HG03469 (cell line): ENCODE results near the gene SELPLG.
"Not testable (repeated sequence)": the region's sequence is repeated elsewhere in the genome, so short reads cannot be mapped to it uniquely, and the experiment has no call there.

Source experiments
- ATAC-seq: cut with Tn5 transposase; IDR thresholded peaks from one replicate; pipeline ENCODE4 v1.9.1; 2021; ENCODE audit warnings: mild to moderate bottlenecking, moderate library complexity, moderate number of reproducible peaks; ENCODE audit not compliant: unreplicated experiment

SELPLG gene

DNA sequence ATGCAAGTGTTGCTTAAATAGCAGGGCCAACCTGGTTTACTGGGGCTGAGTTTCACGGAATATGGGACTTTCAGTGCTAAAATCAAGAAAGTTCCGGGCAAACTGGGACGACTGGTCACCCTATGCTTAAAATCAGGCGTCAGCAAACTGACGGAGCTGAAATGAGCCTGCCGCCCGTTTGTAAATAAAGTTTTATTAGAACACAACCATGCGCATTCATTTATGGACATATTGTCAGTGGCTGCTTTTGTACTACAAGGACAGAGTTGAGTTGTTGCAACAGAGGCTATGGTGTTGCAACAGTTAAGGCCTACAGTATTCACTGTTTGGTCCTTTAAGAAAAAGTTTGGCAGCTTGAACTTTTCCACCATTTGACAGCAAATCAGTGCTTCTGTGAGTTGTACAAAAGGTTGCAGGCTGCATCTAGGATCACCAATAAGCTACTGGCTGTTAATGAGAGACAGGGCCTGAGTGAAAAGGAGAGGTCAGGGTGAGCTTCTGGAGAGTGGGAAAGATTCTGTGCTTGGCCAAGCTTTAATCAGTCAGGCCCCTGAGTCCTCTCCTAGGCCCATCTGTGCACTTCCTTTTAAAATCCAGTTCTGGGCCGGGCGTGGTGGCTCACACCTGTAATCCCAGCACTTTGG is 13.3 kb downstream of the SELPLG start:
- ATAC-seq: no peak

GRCh38 chr12:108619369-108620160 is 14.1 kb downstream of the SELPLG start:
- ATAC-seq: no peak

DNA sequence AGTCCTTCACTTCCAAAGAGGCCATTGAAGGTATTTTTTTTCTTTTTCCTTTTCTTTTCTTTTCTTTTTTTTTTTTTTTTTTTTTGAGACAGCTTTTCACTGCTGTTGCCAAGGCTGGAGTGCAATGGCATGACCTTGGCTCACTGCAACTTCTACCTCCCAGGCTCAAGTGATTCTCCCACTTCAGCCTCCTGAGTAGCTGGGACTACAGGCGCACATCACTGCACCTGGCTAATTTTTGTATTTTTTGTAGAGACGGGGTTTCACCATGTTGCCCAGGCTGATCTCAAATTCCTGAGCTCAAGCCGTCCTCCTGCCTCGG is 14.8 kb downstream of the SELPLG start:
- not testable (repeated sequence) for ATAC-seq

GRCh38 chr12:108618079-108618952 is 15.4 kb downstream of the SELPLG start:
- ATAC-seq: peak; percentile 14

DNA sequence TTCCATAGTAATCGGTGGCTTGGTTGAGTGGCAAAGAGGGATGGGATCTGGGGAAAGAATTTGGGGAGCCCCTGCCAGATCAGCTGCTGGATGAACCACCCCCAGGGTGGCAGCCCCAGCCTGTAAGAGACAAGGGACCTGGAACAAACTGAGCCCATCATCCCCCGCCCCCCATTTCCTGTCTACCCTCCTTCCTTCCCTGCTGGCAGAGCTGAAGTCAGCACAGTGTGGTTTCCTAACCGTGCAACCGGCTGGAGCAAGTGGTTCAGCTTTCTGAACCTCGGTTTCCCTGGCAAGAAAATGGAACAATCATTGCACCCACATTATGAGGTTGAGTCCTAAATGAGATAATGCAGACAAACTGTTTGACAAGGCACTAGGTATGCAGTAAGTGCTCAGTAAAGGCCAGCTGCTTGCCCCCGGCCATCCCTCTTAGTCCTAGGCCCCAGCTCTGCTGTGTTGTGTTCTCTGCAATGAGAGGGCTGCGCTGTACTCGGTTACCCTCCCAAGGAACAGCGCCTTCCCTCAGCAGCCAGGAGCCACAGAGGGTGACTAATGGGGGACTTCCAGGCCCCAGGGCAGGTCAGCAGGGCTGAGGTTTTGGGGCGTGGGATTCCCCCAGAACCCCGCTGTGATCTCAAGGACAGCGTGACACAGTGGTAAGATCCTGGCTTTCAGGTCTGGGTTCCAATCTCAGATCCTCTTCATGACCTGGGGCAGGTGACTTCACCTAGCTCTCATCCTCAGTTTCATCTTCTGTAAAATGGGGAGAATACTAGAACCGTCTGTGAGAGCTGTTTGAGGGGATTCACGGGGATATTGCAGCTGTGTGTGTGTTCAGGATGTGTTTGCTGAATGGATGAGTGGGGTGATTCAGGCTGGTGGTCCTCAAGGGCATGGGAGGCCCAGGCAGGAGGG is 16.5 kb downstream of the SELPLG start:
- ATAC-seq: peak; percentile 65

GRCh38 chr12:108616359-108616758 is 17.3 kb downstream of the SELPLG start:
- ATAC-seq: no peak

DNA sequence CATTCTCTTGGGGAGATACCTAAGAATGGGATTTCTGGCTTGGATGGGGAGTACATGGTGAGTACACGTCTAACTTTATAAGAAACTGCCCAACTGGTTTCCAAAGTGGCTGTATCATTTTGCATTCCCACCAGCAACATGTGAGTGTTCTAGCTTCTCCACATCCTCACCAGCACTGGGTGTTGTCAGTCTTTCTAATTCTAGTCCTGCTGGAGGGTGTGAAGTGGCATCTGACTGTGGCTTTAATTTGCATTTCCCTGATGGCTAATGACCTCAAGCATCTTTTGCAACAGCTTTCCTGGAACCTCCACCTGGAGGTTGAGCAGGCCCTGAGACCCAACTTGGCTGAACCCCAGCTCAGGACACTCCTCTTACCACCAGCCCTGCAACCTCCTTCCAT is 17.8 kb downstream of the SELPLG start:
- ATAC-seq: no peak

GRCh38 chr12:108614639-108615038 is 19.1 kb downstream of the SELPLG start:
- ATAC-seq: no peak

- ATAC-seq: no peak
Observed at GRCh38 chr12:108614041-108614440, 19.7 kb downstream of the SELPLG start.

- ATAC-seq: no peak
Observed at GRCh38 chr12:108613548-108613947, 20.1 kb downstream of the SELPLG start.

- ATAC-seq: no peak
Observed at GRCh38 chr12:108612788-108613282, 20.9 kb downstream of the SELPLG start.

GRCh38 chr12:108611884-108612415 is 21.7 kb downstream of the SELPLG start:
- no peak for ATAC-seq

- no peak for ATAC-seq
Observed at GRCh38 chr12:108610856-108611605, 22.7 kb downstream of the SELPLG start.

DNA sequence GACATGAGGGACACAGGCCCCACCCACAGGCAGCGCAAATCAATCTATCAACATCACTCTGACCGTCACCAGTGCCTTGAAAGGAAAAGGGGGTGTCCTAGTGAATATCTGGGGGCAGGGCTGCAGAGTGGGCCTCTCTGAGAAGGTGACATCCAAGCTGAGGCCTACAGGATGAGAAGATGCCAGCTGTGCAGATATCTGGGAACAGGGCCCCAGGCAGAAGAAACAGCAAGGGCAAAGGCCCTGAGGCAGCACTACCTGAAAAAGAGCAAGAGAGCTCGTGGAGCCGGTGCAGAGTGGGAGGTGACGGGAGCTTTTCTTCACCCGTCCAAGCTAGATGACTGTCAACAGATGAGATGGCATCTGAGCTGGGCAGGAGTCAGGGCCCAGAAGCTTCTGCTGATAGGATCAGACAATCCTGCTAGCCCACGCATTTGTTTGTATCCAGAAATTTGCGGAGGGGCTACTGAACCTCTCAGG is 23.3 kb downstream of the SELPLG start:
- ATAC-seq: no peak

DNA sequence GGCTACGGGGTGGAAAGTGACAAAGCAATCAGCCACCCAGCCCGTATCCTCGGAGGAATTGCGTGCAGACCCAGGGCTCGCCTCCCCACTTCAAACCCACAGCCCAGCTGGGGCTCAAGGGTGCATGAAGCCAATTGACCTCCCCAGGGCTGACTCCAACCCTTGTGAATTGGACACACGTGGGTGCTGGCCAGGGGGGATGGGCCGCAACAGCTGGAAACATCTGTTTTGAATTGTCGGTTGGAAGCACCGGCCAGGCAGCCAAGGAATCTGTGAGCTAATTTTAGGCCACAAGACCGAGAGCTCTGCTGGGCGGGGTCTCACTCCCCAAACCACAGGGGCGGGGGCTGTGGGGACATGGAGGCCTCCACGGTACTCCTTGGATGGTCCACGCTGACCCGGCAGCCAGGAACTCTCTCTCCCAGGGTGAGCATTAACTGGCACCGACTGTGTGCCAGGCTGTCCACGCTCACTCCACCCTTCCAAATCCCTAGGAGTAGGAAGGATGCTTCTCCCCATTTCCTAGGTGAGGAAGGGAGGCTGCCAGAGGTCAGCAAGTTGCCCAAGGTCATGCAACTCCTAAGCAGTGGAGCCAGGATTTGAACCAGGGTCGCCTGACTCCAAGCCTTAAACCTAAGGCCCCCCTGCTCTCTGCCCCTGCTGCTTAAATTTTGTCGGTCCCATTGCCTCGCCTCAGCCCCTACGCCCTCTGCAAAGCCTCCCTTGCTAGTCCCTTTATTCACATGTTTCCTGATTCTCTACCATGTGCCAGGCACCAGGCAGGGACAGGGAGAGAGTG is 24.0 kb downstream of the SELPLG start:
- ATAC-seq: no peak

DNA sequence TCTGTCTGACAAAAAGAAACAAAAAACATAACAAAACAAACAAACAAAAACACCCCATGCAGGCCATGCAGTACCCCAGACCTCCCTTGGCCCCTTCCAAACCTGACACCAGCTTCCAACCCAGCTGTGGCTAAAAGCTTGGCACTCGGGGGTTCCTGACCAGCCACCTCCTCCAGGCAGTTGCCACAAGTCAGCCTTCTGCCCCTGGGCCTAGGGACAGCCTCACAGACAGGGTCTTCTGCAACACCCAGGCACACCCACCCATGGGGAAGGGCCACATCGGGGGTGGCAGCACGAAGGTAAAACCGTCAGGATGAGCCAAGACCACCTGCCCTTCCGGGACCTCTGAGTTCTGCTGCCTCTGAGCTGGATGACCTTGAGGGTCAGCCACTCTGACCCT is 25.1 kb downstream of the SELPLG start:
- no peak for ATAC-seq

GRCh38 chr12:108607981-108608600 is 25.6 kb downstream of the SELPLG start:
- no peak for ATAC-seq

GRCh38 chr12:108606492-108606891 is 27.2 kb downstream of the SELPLG start:
- ATAC-seq: no peak
